ENCODE measurements around the gene EFNB2. TPM values are rescaled to one million over a fixed set of nuclear protein-coding genes. Genes with fewer than 3 reads are reported as not detected.

EFNB2 gene
- total and polyA plus RNA-seq, 11 donors, result 7.3 to 20.2 (median 12.7) TPM

- 58 to 72% (median 64%) methylated on average over 12 of the region's 12 CpGs for WGBS, 4 donors
- Histone ChIP-seq H3K36me3 (no peaks in the 10 kb centered on the region), H3K4me1 (peaks cover 0 to 52% (median 9%) of the 10 kb centered on the region in 12 donors), H3K27ac (no peak overlapping the region), H3K4me3 (no peak overlapping the region), H3K27me3 (no peaks in the 10 kb centered on the region), H3K9me3 (no peaks in the 10 kb centered on the region)
- no peak for ATAC-seq
- no peak for DNase-seq
- intact Hi-C loops (cut with DNase I), result loop anchor here in 6 of 10 donors (5.0 to 10.0 kb wide), 6 partner anchors 433 to 1946 kb away; no protein-coding TSS in a partner anchor
- TF ChIP-seq CTCF (IDR thresholded peaks at IDR 0.05) (peak in 10 of 12 donors; percentile 35 to 64 (median 46)), POLR2A (IDR thresholded peaks at IDR 0.05) (no peak)
Observed at GRCh38 chr13:106520251-106521054, 15.0 kb downstream of the EFNB2 start.

GRCh38 chr13:106518512-106518911, 16.9 kb downstream of the EFNB2 start:
- no peak overlapping the region for H3K4me3 ChIP-seq

GRCh38 chr13:106517109-106517847, 18.2 kb downstream of the EFNB2 start:
- Histone ChIP-seq H3K27me3 (no peaks in the 10 kb centered on the region), H3K36me3 (no peaks in the 10 kb centered on the region), H3K4me3 (no peak overlapping the region), H3K27ac (peak overlapping the region in 1 of 12 donors; percentile 12), H3K9me3 (no peaks in the 10 kb centered on the region), H3K4me1 (peaks cover 0 to 42% (median 8%) of the 10 kb centered on the region in 12 donors)
- ATAC-seq, result peak in 1 of 4 donors; percentile 31
- 83 to 88% (median 84%) methylated on average over 4 of the region's 4 CpGs for WGBS, 4 donors
- DNase-seq, result no peak
- intact Hi-C loops (cut with DNase I), result no loop called here
- TF ChIP-seq POLR2A (IDR thresholded peaks at IDR 0.05) (no peak), CTCF (IDR thresholded peaks at IDR 0.05) (no peak)

More at GRCh38 chr13:106518512-106518911, 16.9 kb downstream of the EFNB2 start:
- Histone ChIP-seq H3K27ac (no peak overlapping the region), H3K27me3 (no peaks in the 10 kb centered on the region), H3K4me1 (peaks cover 0 to 46% (median 10%) of the 10 kb centered on the region in 12 donors), H3K9me3 (no peaks in the 10 kb centered on the region), H3K36me3 (no peaks in the 10 kb centered on the region)
- WGBS, 4 donors, result 79 to 90% (median 84%) methylated on average over 11 of the region's 11 CpGs
- intact Hi-C loops (cut with DNase I), result no loop called here
- no peak for ATAC-seq
- TF ChIP-seq POLR2A (IDR thresholded peaks at IDR 0.05) (no peak), CTCF (IDR thresholded peaks at IDR 0.05) (no peak)
- no peak for DNase-seq
